Spleen (tissue), 11 donors: ENCODE measurements around the gene APBB2. TPM values are rescaled to one million over a fixed set of nuclear protein-coding genes. Genes with fewer than 3 reads are reported as not detected.

ENCODE experiments used
- DNase-seq: peaks from one replicate; pipeline ENCODE4 v3.0.0-alpha.2; 2020
- H3K27ac ChIP-seq, 8 donors: fragments of 200-600 bp; sonication (generic) in 7 of 8; 1 replicate in 4 of 8; 2 replicates in 4 of 8; pipeline versions ENCODE4 v1.5.0 to v1.8.0; 2016 to 2021; ENCODE audit warnings: inconsistent platforms in 4 of 8, mild to moderate bottlenecking in 4 of 8, moderate library complexity in 1 of 8
- H3K27me3 ChIP-seq, 7 donors: fragments of 200-600 bp; sonication (generic) in 6 of 7; replicated peaks in 1 of 7; 1 replicate in 4 of 7; 2 replicates in 3 of 7; pipeline versions ENCODE4 v1.5.0 to v1.8.0; 2016 to 2021; ENCODE audit warnings: inconsistent platforms in 3 of 7, mild to moderate bottlenecking in 1 of 7
- H3K36me3 ChIP-seq, 6 donors: fragments of 200-600 bp; sonication (generic) in 5 of 6; 1 replicate in 4 of 6; 2 replicates in 2 of 6; pipeline versions ENCODE4 v1.5.0 to v1.8.0; 2016 to 2021; ENCODE audit warnings: inconsistent platforms in 2 of 6
- H3K4me1 ChIP-seq, 6 donors: fragments of 200-600 bp; sonication (generic) in 5 of 6; 1 replicate in 3 of 6; 2 replicates in 3 of 6; pipeline versions ENCODE4 v1.5.0 to v1.8.0; 2016 to 2021; ENCODE audit warnings: inconsistent platforms in 3 of 6
- H3K4me3 ChIP-seq, 8 donors: fragments of 200-600 bp; sonication (generic) in 7 of 8; 1 replicate in 4 of 8; 2 replicates in 4 of 8; pipeline versions ENCODE4 v1.5.0 to v1.8.0; 2016 to 2021; ENCODE audit warnings: inconsistent platforms in 4 of 8, mild to moderate bottlenecking in 4 of 8, moderate library complexity in 2 of 8
- H3K9me3 ChIP-seq, 8 donors: fragments of 200-600 bp; sonication (generic) in 7 of 8; 1 replicate in 4 of 8; 2 replicates in 4 of 8; pipeline versions ENCODE4 v1.5.0 to v1.8.0; 2016 to 2021; ENCODE audit warnings: inconsistent platforms in 4 of 8
- POLR2A ChIP-seq, 3 donors: fragments of 450-650 bp; IDR thresholded peaks; one replicate each; pipeline ENCODE4 v1.5.1; 2017; ENCODE audit warnings: antibody characterized with exemption in 3 of 3, mild to moderate bottlenecking in 1 of 3
- POLR2AphosphoS5 ChIP-seq, 3 donors: sonication (generic); formaldehyde crosslinking; IDR thresholded peaks; one replicate each; pipeline ENCODE4 v1.5.1; 2017; ENCODE audit warnings: antibody characterized with exemption in 3 of 3
- WGBS, 5 donors: extraction: QIAGEN DNeasy Blood & Tissue Kit in 3 of 5; methylation state at CpG; one replicate each; pipeline versions ENCODE4 v1.1.5 to v1.1.7; 2013 to 2018; 5-methylcytosine and 5-hydroxymethylcytosine counted together
- intact Hi-C: fragments of 100-400 bp; cut with DNase I; formaldehyde crosslinking; loops from one replicate; pipeline ENCODE4 v1.15.0; 2023; ENCODE audit warnings: low total_unique reads
- polyA plus RNA-seq, 3 donors: library from polyadenylated mRNA; stranded (reverse); fragments of 200-250 nt; gene quantifications; one replicate each; pipeline ENCODE4 v1.2.1, GENCODE V29; 2013
- total RNA-seq, 7 donors: library from RNA; depleted of rRNA in 3 of 7; stranded (reverse); fragments of >200 nt in 3 of 7; fragmentation: NEBNext Ultra II Directional in 4 of 7; extraction: Animal tissue kit (Norgen Biotek cat#: 25700) in 4 of 7; gene quantifications; one replicate each; pipeline versions ENCODE4 v1.1.0 to v1.2.1, GENCODE V29; 2016 to 2021
- TF ChIP-seq, protein P1 (sequence below), 11 experiments: fragments of 200-600 bp in 7 of 11; fragments of 450-650 bp in 4 of 11; sonication (generic) in 4 of 11; IDR thresholded peaks in 8 of 11; conservative IDR thresholded peaks in 3 of 11; 1 replicate in 7 of 11; 2 replicates in 4 of 11; pipeline versions ENCODE4 v1.4.0 to v1.8.0; 2016 to 2021; ENCODE audit warnings: antibody characterized with exemption in 11 of 11, inconsistent platforms in 4 of 11, mild to moderate bottlenecking in 1 of 11
- donor health status: healthy with polysubstance abuse.
- donor health status: DM: no; HTN: no; CAD: no; lungs with moderate emphysema.
- donor health status: DM: no; HTN: no; CAD: no.
- donor health status: Bipolar disorder and iron deficiency.
- donor health status: healthy.
- donor health status: DM: no; HTN: no; CAD: no.
- donor health status: DM: yes; HTN: yes; CAD: no.

APBB2 gene
- total and polyA plus RNA-seq, 10 donors, result 4.0 to 115 (median 76.7) TPM

GRCh38 chr4:40952672-40953071 is 261.7 kb downstream of the APBB2 start:
- no peak for DNase-seq
- Histone ChIP-seq H3K36me3 (no peaks in the 10 kb centered on the region), H3K27ac (no peak overlapping the region), H3K4me3 (no peak overlapping the region), H3K9me3 (no peaks in the 10 kb centered on the region), H3K27me3 (no peaks in the 10 kb centered on the region), H3K4me1 (peaks cover 0 to 15% (median 10%) of the 10 kb centered on the region in 6 donors)
- 87 to 95% (median 90%) methylated on average over 7 of the region's 7 CpGs for WGBS, 5 donors
- intact Hi-C loops, result no loop called here
- TF ChIP-seq POLR2A (IDR thresholded peaks at IDR 0.05) (no peak), POLR2AphosphoS5 (IDR thresholded peaks at IDR 0.05) (no peak)
- TF ChIP-seq, protein P1, sequence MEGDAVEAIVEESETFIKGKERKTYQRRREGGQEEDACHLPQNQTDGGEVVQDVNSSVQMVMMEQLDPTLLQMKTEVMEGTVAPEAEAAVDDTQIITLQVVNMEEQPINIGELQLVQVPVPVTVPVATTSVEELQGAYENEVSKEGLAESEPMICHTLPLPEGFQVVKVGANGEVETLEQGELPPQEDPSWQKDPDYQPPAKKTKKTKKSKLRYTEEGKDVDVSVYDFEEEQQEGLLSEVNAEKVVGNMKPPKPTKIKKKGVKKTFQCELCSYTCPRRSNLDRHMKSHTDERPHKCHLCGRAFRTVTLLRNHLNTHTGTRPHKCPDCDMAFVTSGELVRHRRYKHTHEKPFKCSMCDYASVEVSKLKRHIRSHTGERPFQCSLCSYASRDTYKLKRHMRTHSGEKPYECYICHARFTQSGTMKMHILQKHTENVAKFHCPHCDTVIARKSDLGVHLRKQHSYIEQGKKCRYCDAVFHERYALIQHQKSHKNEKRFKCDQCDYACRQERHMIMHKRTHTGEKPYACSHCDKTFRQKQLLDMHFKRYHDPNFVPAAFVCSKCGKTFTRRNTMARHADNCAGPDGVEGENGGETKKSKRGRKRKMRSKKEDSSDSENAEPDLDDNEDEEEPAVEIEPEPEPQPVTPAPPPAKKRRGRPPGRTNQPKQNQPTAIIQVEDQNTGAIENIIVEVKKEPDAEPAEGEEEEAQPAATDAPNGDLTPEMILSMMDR (IDR thresholded peaks at IDR 0.05 in 8 of 11, conservative IDR thresholded peaks at IDR 0.05 in 3 of 11), result no peak

- no peaks in the 10 kb centered on the region for H3K36me3 ChIP-seq
- H3K27ac ChIP-seq, result no peak overlapping the region
- H3K27me3 ChIP-seq, result no peaks in the 10 kb centered on the region
- intact Hi-C loops, result no loop called here
- no peak for DNase-seq
- no peak overlapping the region for H3K4me3 ChIP-seq
- H3K9me3 ChIP-seq, result no peaks in the 10 kb centered on the region
- TF ChIP-seq, protein P1 (IDR thresholded peaks at IDR 0.05 in 8 of 11, conservative IDR thresholded peaks at IDR 0.05 in 3 of 11), result no peak
- TF ChIP-seq POLR2AphosphoS5 (IDR thresholded peaks at IDR 0.05) (no peak), POLR2A (IDR thresholded peaks at IDR 0.05) (no peak)
- 79 to 96% (median 90%) methylated on average over 4 of the region's 4 CpGs for WGBS, 5 donors
- peaks cover 0 to 15% (median 10%) of the 10 kb centered on the region in 6 donors for H3K4me1 ChIP-seq
Observed at GRCh38 chr4:40952217-40952616, 262.1 kb downstream of the APBB2 start.

DNA sequence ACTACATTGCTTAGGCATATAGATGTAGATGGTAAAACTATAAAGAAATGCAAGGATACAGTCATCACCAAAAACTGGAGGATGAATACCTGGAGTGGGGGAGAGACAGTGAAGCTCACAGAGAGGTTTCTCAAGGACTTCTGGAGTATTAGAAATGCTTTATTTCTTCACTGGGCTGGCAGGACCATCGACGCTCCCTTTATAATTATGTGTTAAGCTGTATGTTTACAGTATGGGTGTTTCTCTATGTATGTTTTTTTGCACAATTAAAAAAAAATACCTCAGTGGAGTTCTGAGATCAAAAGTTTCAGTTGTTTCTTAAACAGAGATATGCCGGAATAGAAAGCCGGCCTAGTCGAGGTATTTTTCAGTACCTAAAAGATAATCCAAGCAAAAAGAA is 263.3 kb downstream of the APBB2 start:
- Histone ChIP-seq H3K4me1 (peaks cover 0 to 20% (median 12%) of the 10 kb centered on the region in 6 donors), H3K36me3 (no peaks in the 10 kb centered on the region), H3K9me3 (no peaks in the 10 kb centered on the region), H3K27ac (no peak overlapping the region), H3K4me3 (no peak overlapping the region), H3K27me3 (no peaks in the 10 kb centered on the region)
- 93 to 98% (median 95%) methylated on average over 5 of the region's 5 CpGs for WGBS, 5 donors
- TF ChIP-seq, protein P1 (IDR thresholded peaks at IDR 0.05 in 8 of 11, conservative IDR thresholded peaks at IDR 0.05 in 3 of 11), result no peak
- TF ChIP-seq POLR2A (IDR thresholded peaks at IDR 0.05) (no peak), POLR2AphosphoS5 (IDR thresholded peaks at IDR 0.05) (no peak)
- no peak for DNase-seq
- intact Hi-C loops, result no loop called here

GRCh38 chr4:40949358-40950100 is 264.8 kb downstream of the APBB2 start:
- Histone ChIP-seq H3K9me3 (no peaks in the 10 kb centered on the region), H3K27me3 (no peaks in the 10 kb centered on the region), H3K4me3 (no peak overlapping the region), H3K27ac (peak overlapping the region in 2 of 8 donors; percentile 20 to 47), H3K4me1 (peaks cover 0 to 16% (median 11%) of the 10 kb centered on the region in 6 donors), H3K36me3 (no peaks in the 10 kb centered on the region)
- DNase-seq, result no peak
- intact Hi-C loops, result no loop called here
- 71 to 84% (median 81%) methylated on average over 23 of the region's 23 CpGs for WGBS, 5 donors
- TF ChIP-seq POLR2A (IDR thresholded peaks at IDR 0.05), result no peak
- no peak for TF ChIP-seq POLR2AphosphoS5 (IDR thresholded peaks at IDR 0.05)
- TF ChIP-seq, protein P1 (IDR thresholded peaks at IDR 0.05 in 8 of 11, conservative IDR thresholded peaks at IDR 0.05 in 3 of 11), result no peak
